SK-N-SH (cell line): ENCODE results near the gene IPO9. TPM values are rescaled to one million over a fixed set of nuclear protein-coding genes. Genes with fewer than 3 reads are reported as not detected.

Experiments used
- CTCF ChIA-PET: fragments of 300-600, 350-600 bp; formaldehyde crosslinking; extraction: SDS; loops from one replicate; lab custom pipeline; 2021; lab: Yijun Ruan, JAX
- POLR2A ChIA-PET: fragments of 350-600 bp; sonication (Branson Sonifier 250); formaldehyde crosslinking; extraction: SDS; loops from one replicate; lab custom pipeline; 2020; ENCODE audit warnings: antibody characterized with exemption, inconsistent platforms; lab: Yijun Ruan, JAX
- DNase-seq: peaks from one replicate; pipeline ENCODE4 v3.0.0; 2012
- H2AFZ ChIP-seq: fragments of 200-600 bp; sonication (generic); 2 replicates; pipeline ENCODE4 v1.8.1; 2016; ENCODE audit warnings: antibody characterized with exemption, mild to moderate bottlenecking, low read depth
- H3F3A ChIP-seq: fragments of 200-600 bp; sonication (generic); replicated peaks from 2 replicates; pipeline ENCODE3; 2016; ENCODE audit warnings: antibody characterized with exemption, mild to moderate bottlenecking; ENCODE audit not compliant: insufficient read depth
- H3K27ac ChIP-seq, 2 experiments: fragments of 200-500 bp in 1 of 2; fragments of 200-600 bp in 1 of 2; sonication (Bioruptor generic) in 1 of 2; sonication (generic), shearing (Covaris generic) in 1 of 2; 2 replicates each; pipeline versions ENCODE4 v1.5.1 to v1.6.1; 2014 to 2016; ENCODE audit warnings: low read depth in 2 of 2, inconsistent platforms in 1 of 2, low read length in 1 of 2, mild to moderate bottlenecking in 1 of 2, mixed read lengths in 1 of 2
- H3K27me3 ChIP-seq: fragments of 200-600 bp; sonication (generic), shearing (Covaris generic); 2 replicates; pipeline ENCODE4 v1.6.1; 2016; ENCODE audit warnings: mixed run types; ENCODE audit not compliant: insufficient read depth
- H3K36me3 ChIP-seq, 2 experiments: fragments of 200-500 bp in 1 of 2; fragments of 200-600 bp in 1 of 2; sonication (Bioruptor generic) in 1 of 2; sonication (generic) in 1 of 2; replicated peaks in 1 of 2; 2 replicates each; pipeline versions ENCODE3 to v1.5.1; 2014 to 2016; ENCODE audit warnings: low read length in 1 of 2, mild to moderate bottlenecking in 1 of 2; ENCODE audit not compliant: insufficient read depth in 2 of 2, control insufficient read depth in 1 of 2
- H3K4me1 ChIP-seq, 2 experiments: fragments of 200-500 bp in 1 of 2; fragments of 200-600 bp in 1 of 2; sonication (Bioruptor generic) in 1 of 2; sonication (generic), shearing (Covaris generic) in 1 of 2; 2 replicates each; pipeline versions ENCODE4 v1.5.1 to v1.6.1; 2014 to 2016; ENCODE audit warnings: low read depth in 1 of 2, low read length in 1 of 2, mixed run types in 1 of 2; ENCODE audit not compliant: insufficient read depth in 2 of 2, control insufficient read depth in 1 of 2
- H3K4me2 ChIP-seq: fragments of 200-600 bp; sonication (generic), shearing (Covaris generic); 2 replicates; pipeline ENCODE4 v1.6.1; 2017; ENCODE audit warnings: mixed run types
- H3K4me3 ChIP-seq, 2 experiments: fragments of 200-500 bp in 1 of 2; fragments of 200-600 bp in 1 of 2; sonication (Bioruptor generic) in 1 of 2; sonication (generic), shearing (Covaris generic) in 1 of 2; 2 replicates each; pipeline versions ENCODE4 v1.5.1 to v1.8.1; 2014 to 2016; ENCODE audit warnings: low read depth in 2 of 2, inconsistent platforms in 1 of 2, low read length in 1 of 2, mild to moderate bottlenecking in 1 of 2, mixed read lengths in 1 of 2, moderate library complexity in 1 of 2
- H3K79me2 ChIP-seq: fragments of 200-600 bp; sonication (generic); 2 replicates; pipeline ENCODE4 v1.8.1; 2017; ENCODE audit warnings: mild to moderate bottlenecking; ENCODE audit not compliant: insufficient read depth
- H3K9ac ChIP-seq: fragments of 200-600 bp; sonication (generic); 2 replicates; pipeline ENCODE4 v1.6.1; 2017; ENCODE audit warnings: mixed run types
- H3K9me2 ChIP-seq: fragments of 200-600 bp; sonication (generic); 2 replicates; pipeline ENCODE4 v1.6.1; 2017; ENCODE audit warnings: mixed run types
- H3K9me3 ChIP-seq: fragments of 200-600 bp; sonication (generic); 2 replicates; pipeline ENCODE4 v1.6.1; 2017; ENCODE audit warnings: mixed run types, mild to moderate bottlenecking, moderate library complexity
- H4K20me1 ChIP-seq: fragments of 200-600 bp; sonication (generic); 2 replicates; pipeline ENCODE4 v1.6.1; 2017; ENCODE audit warnings: mild to moderate bottlenecking, mixed run types; ENCODE audit not compliant: insufficient read depth
- CTCF ChIP-seq: fragments of 200-600 bp; sonication (generic); IDR thresholded peaks from 2 replicates; pipeline ENCODE4 v1.6.1; 2017; ENCODE audit warnings: antibody characterized with exemption, mild to moderate bottlenecking, moderate library complexity
- EP300 ChIP-seq, 2 experiments: IDR thresholded peaks; 2 replicates each; pipeline versions ENCODE4 v1.4.0 to v1.6.1; 2012; ENCODE audit warnings: borderline replicate concordance in 1 of 2, low read depth in 1 of 2, low read length in 1 of 2
- EZH2phosphoT487 ChIP-seq: fragments of 200-600 bp; sonication (generic); IDR thresholded peaks from 2 replicates; pipeline ENCODE4 v1.6.1; 2017; ENCODE audit warnings: low read depth, mixed run types, mild to moderate bottlenecking, antibody characterized with exemption, moderate library complexity, borderline replicate concordance
- FOXM1 ChIP-seq: IDR thresholded peaks from 2 replicates; pipeline ENCODE4 v1.4.0; 2012; ENCODE audit warnings: low read depth, mild to moderate bottlenecking
- GABPA ChIP-seq: IDR thresholded peaks from 2 replicates; pipeline ENCODE4 v1.4.0; 2012; ENCODE audit warnings: low read depth, mild to moderate bottlenecking
- GATA2 ChIP-seq: sonication (generic); formaldehyde crosslinking; IDR thresholded peaks from 2 replicates; pipeline ENCODE4 v1.5.0; 2020; ENCODE audit warnings: mild to moderate bottlenecking, missing genetic modification reagents
- MEF2A ChIP-seq: IDR thresholded peaks from 2 replicates; pipeline ENCODE4 v1.4.0; 2012; ENCODE audit warnings: low read depth, borderline replicate concordance
- NRF1 ChIP-seq: IDR thresholded peaks from 2 replicates; pipeline ENCODE4 v1.6.1; 2012; ENCODE audit warnings: low read depth, mild to moderate bottlenecking, low read length
- PBX3 ChIP-seq: IDR thresholded peaks from 2 replicates; pipeline ENCODE4; 2012
- RXRA ChIP-seq: IDR thresholded peaks from 2 replicates; pipeline ENCODE4 v1.4.0; 2012; ENCODE audit warnings: low read depth, mild to moderate bottlenecking, borderline replicate concordance
- SIN3A ChIP-seq: IDR thresholded peaks from 2 replicates; pipeline ENCODE4 v1.6.1; 2012; ENCODE audit warnings: low read depth, mild to moderate bottlenecking, low read length, moderate library complexity, borderline replicate concordance
- TEAD4 ChIP-seq: IDR thresholded peaks from 2 replicates; pipeline ENCODE4 v1.4.0; 2012; ENCODE audit warnings: mild to moderate bottlenecking, borderline replicate concordance; ENCODE audit not compliant: insufficient read depth
- USF1 ChIP-seq: IDR thresholded peaks from 2 replicates; pipeline ENCODE4 v1.4.0; 2012; ENCODE audit warnings: low read depth, borderline replicate concordance
- YY1 ChIP-seq: IDR thresholded peaks from 2 replicates; pipeline ENCODE4 v1.4.0; 2012; ENCODE audit warnings: low read depth, mild to moderate bottlenecking
- WGBS: methylation state at CpG from one replicate; pipeline ENCODE4 v1.1.6; 2017; ENCODE audit warnings: low lambda C conversion rate; 5-methylcytosine and 5-hydroxymethylcytosine counted together
- polyA plus RNA-seq, 3 experiments: library from polyadenylated mRNA; depleted of rRNA; stranded (reverse); fragments of >200 nt; gene quantifications; 2 replicates each; pipeline ENCODE4 v1.2.3, GENCODE V29; 2012

The IPO9 gene
- polyA plus RNA-seq, 1 of the 3 experiments (the other 2 are of a cell fraction) = 24.5 TPM

DNA sequence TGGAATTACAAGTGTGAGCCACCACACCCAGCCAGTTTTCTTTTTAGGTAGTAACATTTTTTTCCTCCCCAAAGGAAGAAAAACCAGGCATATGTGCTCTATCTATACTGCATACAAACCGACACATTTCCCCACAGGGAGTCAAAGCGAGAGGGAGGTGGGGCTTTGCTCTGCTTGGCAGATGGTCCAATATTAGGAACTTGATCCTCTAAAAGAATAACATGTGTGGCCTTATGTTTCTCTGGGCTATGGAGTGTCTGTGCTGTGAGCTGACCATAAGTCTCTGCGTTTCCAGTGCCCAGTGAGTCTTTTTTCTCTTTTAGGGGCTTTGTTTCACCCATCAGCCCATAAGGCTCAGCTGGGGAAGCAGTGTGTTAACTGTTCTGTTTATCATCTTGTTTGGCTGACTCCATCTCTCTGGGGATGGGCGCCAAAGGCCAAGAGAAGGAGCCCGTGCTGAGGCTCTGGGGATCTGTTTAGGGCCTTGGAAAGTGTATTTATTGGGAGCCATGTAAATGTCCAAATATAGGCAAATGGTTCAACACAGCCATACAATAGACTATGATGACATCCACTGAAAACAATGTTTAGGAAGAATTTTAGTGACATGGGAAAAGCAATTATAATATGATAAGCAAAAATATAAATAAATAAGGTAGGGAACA lies 97.2 kb downstream of the IPO9 start:
- no peak for TF ChIP-seq USF1
- no peak for TF ChIP-seq RXRA
- TF ChIP-seq FOXM1 = no peak
- TF ChIP-seq SIN3A = no peak
- TF ChIP-seq CTCF = no peak
- Histone ChIP-seq H3K27ac (no peak overlapping the region), H3K79me2 (no peaks in the 10 kb centered on the region), H3K4me3 (no peak overlapping the region), H3K4me2 (no peak overlapping the region), H4K20me1 (no peaks in the 10 kb centered on the region), H3K27me3 (no peaks in the 10 kb centered on the region), H3F3A (no peaks in the 10 kb centered on the region), H3K9me2 (no peaks in the 10 kb centered on the region), H3K36me3 (no peaks in the 10 kb centered on the region), H3K4me1 (no peaks in the 10 kb centered on the region), H3K9ac (no peak overlapping the region), H2AFZ (no peak overlapping the region), H3K9me3 (no peaks in the 10 kb centered on the region)
- POLR2A ChIA-PET = no interaction called here
- DNase-seq = no peak
- CTCF ChIA-PET = interaction anchor here (1.0 kb wide), 1 partner anchor 20 kb away, joined by 3 read pairs; the partner anchor contains the start of gene LMOD1
- WGBS = 92% methylated on average over 5 of the region's 5 CpGs

GRCh38 chr1:201928266-201928665 lies 99.3 kb downstream of the IPO9 start:
- Histone ChIP-seq H3K9me3 (no peaks in the 10 kb centered on the region), H3K4me2 (no peak overlapping the region), H3K79me2 (no peaks in the 10 kb centered on the region), H3K4me1 (no peaks in the 10 kb centered on the region), H3F3A (no peaks in the 10 kb centered on the region), H3K9me2 (no peaks in the 10 kb centered on the region), H2AFZ (no peak overlapping the region), H3K27ac (no peak overlapping the region), H3K27me3 (no peaks in the 10 kb centered on the region), H4K20me1 (no peaks in the 10 kb centered on the region), H3K36me3 (no peaks in the 10 kb centered on the region), H3K4me3 (no peak overlapping the region), H3K9ac (no peak overlapping the region)
- TF ChIP-seq MEF2A = no peak
- no peak for TF ChIP-seq EP300 (IDR thresholded peaks at IDR 0.05; ENCODE audit: borderline replicate concordance in 1 of 2, low read depth in 1 of 2, low read length in 1 of 2)
- no peak for TF ChIP-seq TEAD4
- TF ChIP-seq GABPA = no peak
- TF ChIP-seq FOXM1 = no peak
- TF ChIP-seq YY1 = no peak
- no peak for TF ChIP-seq EZH2phosphoT487
- no peak for TF ChIP-seq NRF1
- no peak for TF ChIP-seq GATA2 (CRISPR knock-in tag)
- no peak for TF ChIP-seq RXRA
- TF ChIP-seq SIN3A = no peak
- TF ChIP-seq CTCF = no peak
- TF ChIP-seq PBX3 = no peak
- ChIA-PET CTCF (interaction anchor here (0.9 kb wide), 1 partner anchor 18 kb away, joined by 4 read pairs; the partner anchor contains the start of gene LMOD1), POLR2A (no interaction called here)
- 94% methylated on average over 3 of the region's 3 CpGs for WGBS
- DNase-seq = no peak
